Right lobe of liver (tissue), 4 donors: ENCODE measurements around the gene SNAP25.

ENCODE experiments used
- POLR2A ChIP-seq: fragments of 450-650 bp; IDR thresholded peaks from one replicate; pipeline ENCODE4 v1.6.1; 2017; ENCODE audit warnings: antibody characterized with exemption, mild to moderate bottlenecking
- TF ChIP-seq, protein P1 (sequence below), 4 donors: fragments of 200-600 bp in 3 of 4; fragments of 450-650 bp in 1 of 4; IDR thresholded peaks; one replicate each; pipeline versions ENCODE4 v1.5.1 to v1.8.0; 2016 to 2022; ENCODE audit warnings: antibody characterized with exemption in 4 of 4, mild to moderate bottlenecking in 2 of 4
- donor health status: DM: no; HTN: no; CAD: no.
- donor health status: DM: no; HTN: no; CAD: no.
- donor health status: DM: no; HTN: yes; CAD: no.

- TF ChIP-seq POLR2A = no peak
- TF ChIP-seq, protein P1, sequence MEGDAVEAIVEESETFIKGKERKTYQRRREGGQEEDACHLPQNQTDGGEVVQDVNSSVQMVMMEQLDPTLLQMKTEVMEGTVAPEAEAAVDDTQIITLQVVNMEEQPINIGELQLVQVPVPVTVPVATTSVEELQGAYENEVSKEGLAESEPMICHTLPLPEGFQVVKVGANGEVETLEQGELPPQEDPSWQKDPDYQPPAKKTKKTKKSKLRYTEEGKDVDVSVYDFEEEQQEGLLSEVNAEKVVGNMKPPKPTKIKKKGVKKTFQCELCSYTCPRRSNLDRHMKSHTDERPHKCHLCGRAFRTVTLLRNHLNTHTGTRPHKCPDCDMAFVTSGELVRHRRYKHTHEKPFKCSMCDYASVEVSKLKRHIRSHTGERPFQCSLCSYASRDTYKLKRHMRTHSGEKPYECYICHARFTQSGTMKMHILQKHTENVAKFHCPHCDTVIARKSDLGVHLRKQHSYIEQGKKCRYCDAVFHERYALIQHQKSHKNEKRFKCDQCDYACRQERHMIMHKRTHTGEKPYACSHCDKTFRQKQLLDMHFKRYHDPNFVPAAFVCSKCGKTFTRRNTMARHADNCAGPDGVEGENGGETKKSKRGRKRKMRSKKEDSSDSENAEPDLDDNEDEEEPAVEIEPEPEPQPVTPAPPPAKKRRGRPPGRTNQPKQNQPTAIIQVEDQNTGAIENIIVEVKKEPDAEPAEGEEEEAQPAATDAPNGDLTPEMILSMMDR (IDR thresholded peaks at IDR 0.05) = no peak
These were observed 40.5 kb upstream of the SNAP25 start for GRCh38 chr20:10178091-10178490.
